ENCODE measurements around the gene VPS9D1. TPM values are rescaled to one million over a fixed set of nuclear protein-coding genes. Genes with fewer than 3 reads are reported as not detected.
A peak's percentile ranks its signal among the peaks of the same experiment; 100 is the strongest.

Gene VPS9D1
- total and polyA plus RNA-seq, 2 of the 4 experiments (the other 2 are of a cell fraction), result 1.8 to 20.3 TPM

GRCh38 chr16:89657442-89658220 lies 63.1 kb downstream of the VPS9D1 start, which contains the start of the genes CHMP1A and SPATA33:
Gene CHMP1A, minus strand, starts transcription at chr16:89657708. Its CDS starts 120 bp downstream, at chr16:89657588.
Gene SPATA33, plus strand, starts transcription at chr16:89657836. Its CDS starts 76 bp downstream, at chr16:89657912.
- H2AK9ac ChIP-seq (replicated peaks; ENCODE audit: low read depth, low read length, poor library complexity), result peak within 1 kb of the TSS; percentile 99
- H3K4me2 ChIP-seq (ENCODE audit: low read depth, low read length), result peak within 1 kb of the TSS; percentile 99
- intact Hi-C loops (cut with micrococcal nuclease), result no loop called here
- H3K79me1 ChIP-seq (ENCODE audit: low read depth in 1 of 2, low read length in 2 of 2), result peaks cover 23 to 59% of the 10 kb centered on the region in 2 experiments
- WGBS, 2 experiments (ENCODE audit: extremely low coverage in 2 of 2, insufficient read length in 1 of 2), result 0% methylated on average over 53 of the region's 99 CpGs; no CpG with 5 or more reads in 1 of the 2 experiments
- peak within 1 kb of the TSS; percentile 87 for H3K4me3 ChIP-seq (ENCODE audit: insufficient read depth, low read depth, low read length)
- in situ Hi-C loops (cut with MboI; ENCODE audit: low sequenced_read_pairs), result no loop called here
- H3K4me1 ChIP-seq (ENCODE audit: control insufficient read depth, insufficient read depth, low read length), result peaks cover 7% of the 10 kb centered on the region
- peak within 1 kb of the TSS; percentile 99 for H2AFZ ChIP-seq (replicated peaks; ENCODE audit: low read length, poor library complexity)
- ChIA-PET CTCF (no interaction called here), POLR2A (ENCODE audit: unreplicated experiment) (interaction anchor here (0.7 kb wide), 1 partner anchor 92 kb away, joined by 6 read pairs; no protein-coding TSS in a partner anchor)
- H2BK120ac ChIP-seq (ENCODE audit: low read depth, low read length), result peak within 1 kb of the TSS; percentile 85; the same call in 1 of the 2 replicates
- peak within 1 kb of the TSS; percentile 90 to 98 for H4K8ac ChIP-seq (ENCODE audit: low read depth in 2 of 2, low read length in 2 of 2)
- peak within 1 kb of the TSS; percentile 98 for H3K27ac ChIP-seq (ENCODE audit: insufficient read depth, low read length)
- no peaks in the 10 kb centered on the region for H3K27me3 ChIP-seq (ENCODE audit: control insufficient read depth, insufficient read depth, low read length)
- ATAC-seq (ENCODE audit: low read depth) (peak; percentile 96), DNase-seq (peak; percentile 81)
- peak within 1 kb of the TSS; percentile 81; the same call in 1 of the 2 replicates for H4K5ac ChIP-seq (ENCODE audit: low read depth, low read length)
- BruUV-seq (replicated peaks), result no TSS peak
- H3K9me3 ChIP-seq (ENCODE audit: control insufficient read depth, insufficient read depth, low read length), result no peaks in the 10 kb centered on the region
- no peak within 1 kb of the TSS; the same call in 1 of the 2 replicates for H3K18ac ChIP-seq (ENCODE audit: low read depth, low read length)
- peaks cover 12% of the 10 kb centered on the region; the same call in 1 of the 2 replicates for H3K9me1 ChIP-seq (ENCODE audit: insufficient read depth, low read length)
- no peak within 1 kb of the TSS for H2BK20ac ChIP-seq (ENCODE audit: low read depth, low read length)
- peak within 1 kb of the TSS; percentile 78 for H3K56ac ChIP-seq (ENCODE audit: extremely low read depth, insufficient read depth, low read length)
- dilution Hi-C loops (cut with HindIII; ENCODE audit: low sequenced_read_pairs, unreplicated experiment), result no loop called here
- no peak within 1 kb of the TSS for H2BK15ac ChIP-seq (ENCODE audit: low read depth, low read length)
- peaks cover 25% of the 10 kb centered on the region for H4K20me1 ChIP-seq (ENCODE audit: insufficient read depth, low read length)
- H3K14ac ChIP-seq (replicated peaks; ENCODE audit: low read depth, low read length), result peak within 1 kb of the TSS; percentile 98
- peak within 1 kb of the TSS; percentile 96 for H3K23ac ChIP-seq (ENCODE audit: low read depth, low read length)
- peak within 1 kb of the TSS; percentile 91 for H2AK5ac ChIP-seq (ENCODE audit: low read depth, low read length)
- peaks cover 18% of the 10 kb centered on the region for H3K36me3 ChIP-seq (ENCODE audit: control insufficient read depth, insufficient read depth, low read length)
- peak within 1 kb of the TSS; percentile 96 for H3K9ac ChIP-seq (ENCODE audit: low read depth, low read length)
- H4K91ac ChIP-seq (ENCODE audit: insufficient read depth, low read depth, low read length), result peak within 1 kb of the TSS; percentile 96; the same call in 1 of the 2 replicates
- peak within 1 kb of the TSS; percentile 98 for H3K4ac ChIP-seq (ENCODE audit: low read depth, low read length)
- H2BK5ac ChIP-seq (ENCODE audit: low read depth, low read length, poor library complexity, severe bottlenecking), result peak within 1 kb of the TSS; percentile 94
- TF ChIP-seq ELK1 (IDR thresholded peaks at IDR 0.05; ENCODE audit: borderline replicate concordance, low read depth, low read length), result 0 out of 2 replicates have a peak, but pooled peaks have one; percentile 25
- peak; percentile 95 for TF ChIP-seq MXI1 (IDR thresholded peaks at IDR 0.05; ENCODE audit: borderline replicate concordance, low read depth, low read length)
- no peak for TF ChIP-seq BHLHE40 (IDR thresholded peaks at IDR 0.05; ENCODE audit: low read depth, low read length)
- no peak for TF ChIP-seq SMC3 (IDR thresholded peaks at IDR 0.05; ENCODE audit: low read depth, low read length)
- no peak for TF ChIP-seq CHD1 (IDR thresholded peaks at IDR 0.05; ENCODE audit: low read depth, low read length)
- no peak for TF ChIP-seq NFE2L2 (IDR thresholded peaks at IDR 0.05; ENCODE audit: low read depth, low read length)
- TF ChIP-seq USF2 (IDR thresholded peaks at IDR 0.05; ENCODE audit: low read depth, low read length), result no peak
- no peak for TF ChIP-seq CEBPB (IDR thresholded peaks at IDR 0.05; ENCODE audit: low read depth, low read length)
- TF ChIP-seq MAFK (IDR thresholded peaks at IDR 0.05; ENCODE audit: low read depth, low read length), result no peak
- TF ChIP-seq CTCF (conservative IDR thresholded peaks at IDR 0.05; ENCODE audit: low read depth, low read length), result no peak
- no peak for TF ChIP-seq RFX5 (IDR thresholded peaks at IDR 0.05; ENCODE audit: low read depth, low read length)
- no peak for TF ChIP-seq RCOR1 (IDR thresholded peaks at IDR 0.05; ENCODE audit: insufficient replicate concordance, low read length)
- no peak for TF ChIP-seq RAD21 (IDR thresholded peaks at IDR 0.05; ENCODE audit: low read length)

Measured in IMR-90 (cell line).